OCI-LY3 (cell line): ENCODE results near the gene ALAS2.

ENCODE experiments used
- H2AFZ ChIP-seq: fragments of 200-600, 300-600 bp; shearing (Covaris generic); 2 replicates; pipeline ENCODE4 v1.6.0; 2014; ENCODE audit warnings: antibody characterized with exemption, low read depth, low read length
- H3K27ac ChIP-seq: fragments of 200-600, 300-600 bp; sonication (generic); 2 replicates; pipeline ENCODE4 v1.5.1; 2014; ENCODE audit warnings: mild to moderate bottlenecking, low read length, moderate library complexity, mixed read lengths
- H3K27me3 ChIP-seq: fragments of 200-600, 300-600 bp; sonication (generic); 2 replicates; pipeline ENCODE4 v1.6.1; 2014; ENCODE audit warnings: low read depth, low read length, mixed read lengths
- H3K36me3 ChIP-seq: fragments of 200-600, 300-600 bp; sonication (generic); replicated peaks from 2 replicates; pipeline ENCODE3; 2014; ENCODE audit warnings: low read depth, low read length, mixed read lengths
- H3K4me1 ChIP-seq: fragments of 300-600, 200-600 bp; sonication (generic); 2 replicates; pipeline ENCODE4 v1.6.1; 2014; ENCODE audit warnings: low read length, mixed read lengths
- H3K4me2 ChIP-seq: fragments of 200-600, 300-600 bp; sonication (generic); 2 replicates; pipeline ENCODE4 v1.6.1; 2014; ENCODE audit warnings: low read length, mixed read lengths
- H3K4me3 ChIP-seq: fragments of 300-600, 200-600 bp; sonication (generic); 2 replicates; pipeline ENCODE4 v1.5.1; 2014; ENCODE audit warnings: antibody characterized with exemption, mild to moderate bottlenecking, low read length, moderate library complexity
- H3K79me2 ChIP-seq: fragments of 300-600, 200-600 bp; shearing (Covaris generic); 2 replicates; pipeline ENCODE4 v1.6.1; 2014; ENCODE audit warnings: mild to moderate bottlenecking, low read length, mixed read lengths
- H3K9ac ChIP-seq: fragments of 300-600, 200-600 bp; shearing (Covaris generic); 2 replicates; pipeline ENCODE4 v1.6.0; 2014; ENCODE audit warnings: mild to moderate bottlenecking, low read length, moderate library complexity
- H3K9me3 ChIP-seq: fragments of 200-600, 300-600 bp; shearing (Covaris generic); 2 replicates; pipeline ENCODE4 v1.6.1; 2014; ENCODE audit warnings: low read length, mixed read lengths; ENCODE audit not compliant: insufficient read depth
- H4K20me1 ChIP-seq: fragments of 200-600, 300-600 bp; sonication (generic); 2 replicates; pipeline ENCODE4 v1.6.1; 2016; ENCODE audit warnings: low read length, mixed read lengths; ENCODE audit not compliant: insufficient read depth
- EZH2phosphoT487 ChIP-seq: fragments of 200-600 bp; shearing (Covaris generic); IDR thresholded peaks from 2 replicates; pipeline ENCODE4 v1.6.1; 2018; ENCODE audit warnings: antibody characterized with exemption, mixed run types, low read depth
- TF ChIP-seq, protein P1 (sequence below): fragments of 200-600, 300-600 bp; sonication (generic); IDR thresholded peaks from 2 replicates; pipeline ENCODE4 v1.5.1; 2014; ENCODE audit warnings: antibody characterized with exemption, low read length, low read depth

The ALAS2 gene

DNA sequence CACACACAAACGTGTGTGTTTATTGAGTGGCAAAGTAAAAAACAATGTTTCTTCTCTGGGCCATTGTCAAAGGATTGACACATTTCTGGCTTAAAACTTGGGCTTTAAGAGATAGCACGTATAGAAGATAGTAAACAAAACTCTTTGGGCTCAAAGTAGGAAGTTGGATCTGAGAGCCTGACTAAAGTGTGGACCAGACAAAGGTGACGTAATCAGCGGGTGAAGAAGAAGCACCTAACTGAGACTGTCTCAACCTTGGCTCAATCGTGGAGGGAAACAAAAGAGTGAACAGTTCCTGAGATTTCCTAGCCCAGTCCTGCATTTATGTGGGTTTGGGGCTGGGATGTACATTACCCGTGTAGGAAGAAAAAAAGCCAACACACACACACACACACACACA, 50.4 kb downstream of the ALAS2 start:
- Histone ChIP-seq H2AFZ (peak overlapping the region; percentile 78), H3K4me3 (peak overlapping the region; percentile 56), H3K4me2 (peak overlapping the region; percentile 65), H3K27me3 (no peaks in the 10 kb centered on the region), H3K36me3 (no peaks in the 10 kb centered on the region), H4K20me1 (no peaks in the 10 kb centered on the region), H3K79me2 (no peaks in the 10 kb centered on the region), H3K9ac (peak overlapping the region; percentile 24; the same call in 1 of the 2 replicates), H3K9me3 (no peaks in the 10 kb centered on the region), H3K27ac (peak overlapping the region; percentile 36), H3K4me1 (peaks cover 17% of the 10 kb centered on the region)
- no peak for TF ChIP-seq EZH2phosphoT487
- TF ChIP-seq, protein P1, sequence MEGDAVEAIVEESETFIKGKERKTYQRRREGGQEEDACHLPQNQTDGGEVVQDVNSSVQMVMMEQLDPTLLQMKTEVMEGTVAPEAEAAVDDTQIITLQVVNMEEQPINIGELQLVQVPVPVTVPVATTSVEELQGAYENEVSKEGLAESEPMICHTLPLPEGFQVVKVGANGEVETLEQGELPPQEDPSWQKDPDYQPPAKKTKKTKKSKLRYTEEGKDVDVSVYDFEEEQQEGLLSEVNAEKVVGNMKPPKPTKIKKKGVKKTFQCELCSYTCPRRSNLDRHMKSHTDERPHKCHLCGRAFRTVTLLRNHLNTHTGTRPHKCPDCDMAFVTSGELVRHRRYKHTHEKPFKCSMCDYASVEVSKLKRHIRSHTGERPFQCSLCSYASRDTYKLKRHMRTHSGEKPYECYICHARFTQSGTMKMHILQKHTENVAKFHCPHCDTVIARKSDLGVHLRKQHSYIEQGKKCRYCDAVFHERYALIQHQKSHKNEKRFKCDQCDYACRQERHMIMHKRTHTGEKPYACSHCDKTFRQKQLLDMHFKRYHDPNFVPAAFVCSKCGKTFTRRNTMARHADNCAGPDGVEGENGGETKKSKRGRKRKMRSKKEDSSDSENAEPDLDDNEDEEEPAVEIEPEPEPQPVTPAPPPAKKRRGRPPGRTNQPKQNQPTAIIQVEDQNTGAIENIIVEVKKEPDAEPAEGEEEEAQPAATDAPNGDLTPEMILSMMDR: no peak

DNA sequence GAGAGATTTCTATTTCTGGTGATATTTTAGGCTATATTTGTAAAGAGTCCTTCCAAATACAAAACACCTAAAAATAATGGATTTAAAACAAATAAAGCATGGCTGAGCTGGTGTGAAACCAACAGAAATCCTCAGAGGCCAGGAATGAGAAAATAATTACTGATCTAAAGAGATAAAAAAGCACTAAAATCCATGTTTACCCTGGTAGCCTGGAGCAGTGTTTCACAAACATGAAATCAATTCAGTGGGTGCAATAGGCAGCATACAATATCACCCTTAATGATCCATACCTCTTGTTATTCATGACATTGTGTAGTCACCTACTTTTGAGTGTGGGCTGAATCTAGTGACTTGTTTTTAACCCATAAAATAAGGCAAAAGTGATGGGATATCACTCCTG, 51.3 kb downstream of the ALAS2 start:
- TF ChIP-seq, protein P1: no peak
- TF ChIP-seq EZH2phosphoT487: no peak
- Histone ChIP-seq H2AFZ (no peak overlapping the region; the same call in 1 of the 2 replicates), H3K9me3 (no peaks in the 10 kb centered on the region), H3K4me3 (no peak overlapping the region), H4K20me1 (no peaks in the 10 kb centered on the region), H3K79me2 (no peaks in the 10 kb centered on the region), H3K9ac (no peak overlapping the region), H3K27ac (no peak overlapping the region), H3K4me2 (no peak overlapping the region), H3K27me3 (no peaks in the 10 kb centered on the region), H3K4me1 (peaks cover 13% of the 10 kb centered on the region), H3K36me3 (no peaks in the 10 kb centered on the region)

GRCh38 chrX:54978448-54978847, 52.3 kb downstream of the ALAS2 start:
- no peaks in the 10 kb centered on the region for H3K79me2 ChIP-seq
- H3K4me1 ChIP-seq: peaks cover 13% of the 10 kb centered on the region
- no peaks in the 10 kb centered on the region for H4K20me1 ChIP-seq
- TF ChIP-seq, protein P1: no peak
- no peak for TF ChIP-seq EZH2phosphoT487
- H2AFZ ChIP-seq: no peak overlapping the region
- no peaks in the 10 kb centered on the region for H3K27me3 ChIP-seq
- H3K36me3 ChIP-seq: no peaks in the 10 kb centered on the region
- H3K4me3 ChIP-seq: no peak overlapping the region
- no peak overlapping the region for H3K9ac ChIP-seq
- no peak overlapping the region for H3K27ac ChIP-seq
- H3K4me2 ChIP-seq: no peak overlapping the region
- no peaks in the 10 kb centered on the region for H3K9me3 ChIP-seq

DNA sequence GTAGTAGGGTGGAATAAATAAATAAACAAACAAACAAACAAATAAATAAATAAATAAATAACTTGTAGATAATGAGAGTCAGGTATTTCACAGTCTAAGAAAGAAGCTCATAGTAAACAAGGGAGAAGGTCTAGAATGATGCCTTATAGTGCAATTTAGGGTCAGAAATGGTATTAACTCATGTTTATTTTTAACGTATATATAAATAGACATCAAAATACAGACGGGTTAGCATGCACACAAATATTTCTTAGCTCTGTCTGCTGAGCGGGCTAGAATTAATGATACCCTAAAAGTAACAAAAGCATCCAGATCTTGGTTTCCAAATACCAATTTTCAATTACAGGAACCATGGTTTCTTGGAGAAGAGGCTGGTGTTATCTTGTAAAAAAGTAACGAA, 53.4 kb downstream of the ALAS2 start:
- H4K20me1 ChIP-seq: no peaks in the 10 kb centered on the region
- no peak for TF ChIP-seq EZH2phosphoT487
- TF ChIP-seq, protein P1: no peak
- H3K9me3 ChIP-seq: no peaks in the 10 kb centered on the region
- H3K27ac ChIP-seq: no peak overlapping the region
- peaks cover 13% of the 10 kb centered on the region for H3K4me1 ChIP-seq
- no peak overlapping the region for H3K4me2 ChIP-seq
- H3K9ac ChIP-seq: no peak overlapping the region
- H3K36me3 ChIP-seq: no peaks in the 10 kb centered on the region
- H2AFZ ChIP-seq: no peak overlapping the region
- H3K4me3 ChIP-seq: no peak overlapping the region
- no peaks in the 10 kb centered on the region for H3K27me3 ChIP-seq
- no peaks in the 10 kb centered on the region for H3K79me2 ChIP-seq
